Stimulated activated memory B cell treated with anti-CD40 and anti-IgM and Interleukin-4, amounts not matched to agents 10 μg/mL and 1 μg/mL and 100 μg/mL, for 72 hours (primary cell): ENCODE data around the gene DCANP1.

ENCODE experiments used
- ATAC-seq: fragments of 150-1000 bp; cut with Tn5 transposase; 2 replicates; pipeline ENCODE4 v1.10.0; 2021
- H3K27ac Mint-ChIP-seq: one replicate; pipeline ENCODE4 v1.8.0; 2022; ENCODE audit warnings: mild to moderate bottlenecking, mixed read lengths
- H3K27me3 Mint-ChIP-seq: one replicate; pipeline ENCODE4 v1.8.0; 2022; ENCODE audit warnings: mixed read lengths
- H3K36me3 Mint-ChIP-seq: one replicate; pipeline ENCODE4 v1.8.0; 2022; ENCODE audit warnings: mixed read lengths
- H3K4me1 Mint-ChIP-seq: one replicate; pipeline ENCODE4 v1.8.0; 2022; ENCODE audit warnings: mixed read lengths
- H3K4me3 Mint-ChIP-seq: one replicate; pipeline ENCODE4 v1.8.0; 2022; ENCODE audit warnings: mild to moderate bottlenecking, moderate library complexity, mixed read lengths
- H3K9me3 Mint-ChIP-seq: one replicate; pipeline ENCODE4 v1.8.0; 2022; ENCODE audit warnings: mixed read lengths

DCANP1 gene

GRCh38 chr5:135430135-135430437, 17.1 kb downstream of the DCANP1 start:
- peaks cover 67% of the 10 kb centered on the region for H3K27me3 Mint-ChIP-seq
- H3K36me3 Mint-ChIP-seq, result no peaks in the 10 kb centered on the region
- no peak overlapping the region for H3K27ac Mint-ChIP-seq
- no peak overlapping the region for H3K4me3 Mint-ChIP-seq
- H3K9me3 Mint-ChIP-seq, result peaks cover 11% of the 10 kb centered on the region
- H3K4me1 Mint-ChIP-seq, result no peaks in the 10 kb centered on the region
- ATAC-seq, result no peak

GRCh38 chr5:135429301-135430134, 17.6 kb downstream of the DCANP1 start:
- peaks cover 11% of the 10 kb centered on the region for H3K9me3 Mint-ChIP-seq
- H3K27me3 Mint-ChIP-seq, result peaks cover 67% of the 10 kb centered on the region
- H3K36me3 Mint-ChIP-seq, result no peaks in the 10 kb centered on the region
- H3K27ac Mint-ChIP-seq, result no peak overlapping the region
- H3K4me1 Mint-ChIP-seq, result no peaks in the 10 kb centered on the region
- no peak overlapping the region for H3K4me3 Mint-ChIP-seq
- ATAC-seq, result no peak

- ATAC-seq, result no peak
- Mint-ChIP-seq H3K27me3 (peaks cover 67% of the 10 kb centered on the region), H3K27ac (no peak overlapping the region), H3K9me3 (peaks cover 11% of the 10 kb centered on the region), H3K4me1 (no peaks in the 10 kb centered on the region), H3K4me3 (no peak overlapping the region), H3K36me3 (no peaks in the 10 kb centered on the region)
Observed at GRCh38 chr5:135428586-135428985, 18.6 kb downstream of the DCANP1 start.

GRCh38 chr5:135426102-135427082, 20.8 kb downstream of the DCANP1 start:
- no peaks in the 10 kb centered on the region for H3K4me1 Mint-ChIP-seq
- no peaks in the 10 kb centered on the region for H3K36me3 Mint-ChIP-seq
- no peak overlapping the region for H3K27ac Mint-ChIP-seq
- H3K9me3 Mint-ChIP-seq, result peaks cover 11% of the 10 kb centered on the region
- peak; percentile 70 for ATAC-seq
- no peak overlapping the region for H3K4me3 Mint-ChIP-seq
- peaks cover 78% of the 10 kb centered on the region for H3K27me3 Mint-ChIP-seq

DNA sequence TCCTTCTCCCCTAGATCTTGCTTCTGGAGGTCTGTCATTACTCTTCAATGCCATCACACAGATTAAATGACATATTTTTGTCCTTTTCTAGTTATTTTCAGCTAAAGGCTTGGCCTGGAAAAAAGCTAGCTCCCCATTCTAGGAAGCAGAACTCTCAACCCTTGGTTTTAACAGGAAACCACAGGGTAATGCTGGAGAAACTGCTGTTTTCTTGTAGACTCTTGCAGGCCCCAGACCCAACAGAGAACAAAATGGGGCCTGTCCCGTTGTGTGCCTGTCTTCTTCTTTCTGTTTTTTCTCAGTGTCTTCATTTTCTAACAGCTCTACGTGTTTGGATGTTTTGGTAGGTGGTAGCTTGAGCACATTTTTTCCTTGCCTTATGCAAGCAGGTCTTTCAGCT, 21.5 kb downstream of the DCANP1 start:
- Mint-ChIP-seq H3K36me3 (no peaks in the 10 kb centered on the region), H3K9me3 (peaks cover 8% of the 10 kb centered on the region), H3K4me1 (no peaks in the 10 kb centered on the region), H3K27ac (no peak overlapping the region), H3K4me3 (no peak overlapping the region), H3K27me3 (peaks cover 78% of the 10 kb centered on the region)
- no peak for ATAC-seq

DNA sequence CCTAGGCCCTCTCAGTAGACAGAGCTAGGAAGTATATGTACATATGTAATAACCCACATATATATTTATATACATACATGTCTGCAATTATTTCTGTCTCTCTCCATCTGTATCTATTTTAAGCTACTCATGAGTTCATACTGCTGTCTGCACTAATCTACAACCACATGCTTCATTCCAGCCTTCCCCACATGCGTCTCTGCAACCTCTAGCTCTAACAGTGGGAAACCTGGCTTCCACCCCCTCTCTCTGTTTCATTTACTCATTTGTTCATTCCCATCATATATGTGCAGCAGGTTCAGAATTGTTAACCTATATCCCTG, 23.3 kb downstream of the DCANP1 start:
- Mint-ChIP-seq H3K36me3 (peaks cover 9% of the 10 kb centered on the region), H3K9me3 (peaks cover 15% of the 10 kb centered on the region), H3K27me3 (peaks cover 81% of the 10 kb centered on the region), H3K4me3 (no peak overlapping the region), H3K27ac (no peak overlapping the region), H3K4me1 (no peaks in the 10 kb centered on the region)
- no peak for ATAC-seq

DNA sequence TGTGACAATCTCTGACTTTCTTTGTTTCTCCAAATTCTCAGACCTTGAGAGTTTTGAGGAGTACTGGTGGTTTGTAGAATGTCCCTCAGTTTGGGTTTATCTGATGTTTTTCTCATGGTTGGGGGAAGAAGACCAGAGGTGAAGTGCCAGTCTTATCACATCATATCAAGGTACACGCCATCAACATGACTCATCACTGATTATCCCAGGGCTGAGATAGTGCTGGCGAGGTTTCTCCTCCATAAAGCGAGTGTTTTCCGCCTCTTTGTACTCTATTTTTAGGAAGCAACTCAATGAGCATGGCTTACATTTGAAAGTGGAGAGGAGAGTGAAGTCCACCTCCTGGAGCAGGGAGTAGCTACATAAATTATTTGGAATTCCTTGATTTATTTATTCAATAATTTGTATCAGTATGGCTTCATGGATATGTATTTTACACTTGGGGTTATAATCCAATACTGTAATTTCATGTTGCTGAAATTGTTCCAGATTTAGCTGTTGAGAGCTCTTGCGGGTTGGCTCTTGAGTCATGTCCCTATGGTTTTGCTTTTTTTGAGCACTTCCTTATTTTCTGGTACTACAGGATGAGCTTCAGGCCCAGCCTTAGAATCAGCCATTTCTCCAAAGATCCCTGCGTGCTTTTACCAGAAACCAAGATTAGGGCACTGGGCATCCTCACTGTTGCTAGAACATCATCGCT, 23.9 kb downstream of the DCANP1 start:
- no peak for ATAC-seq
- Mint-ChIP-seq H3K4me1 (no peaks in the 10 kb centered on the region), H3K27me3 (peaks cover 81% of the 10 kb centered on the region), H3K36me3 (peaks cover 9% of the 10 kb centered on the region), H3K9me3 (peaks cover 14% of the 10 kb centered on the region), H3K27ac (no peak overlapping the region), H3K4me3 (no peak overlapping the region)

- Mint-ChIP-seq H3K27me3 (peaks cover 81% of the 10 kb centered on the region), H3K4me1 (no peaks in the 10 kb centered on the region), H3K4me3 (no peak overlapping the region), H3K9me3 (peaks cover 11% of the 10 kb centered on the region), H3K27ac (no peak overlapping the region), H3K36me3 (peaks cover 9% of the 10 kb centered on the region)
- ATAC-seq, result no peak
Observed at GRCh38 chr5:135422419-135422818, 24.7 kb downstream of the DCANP1 start.

DNA sequence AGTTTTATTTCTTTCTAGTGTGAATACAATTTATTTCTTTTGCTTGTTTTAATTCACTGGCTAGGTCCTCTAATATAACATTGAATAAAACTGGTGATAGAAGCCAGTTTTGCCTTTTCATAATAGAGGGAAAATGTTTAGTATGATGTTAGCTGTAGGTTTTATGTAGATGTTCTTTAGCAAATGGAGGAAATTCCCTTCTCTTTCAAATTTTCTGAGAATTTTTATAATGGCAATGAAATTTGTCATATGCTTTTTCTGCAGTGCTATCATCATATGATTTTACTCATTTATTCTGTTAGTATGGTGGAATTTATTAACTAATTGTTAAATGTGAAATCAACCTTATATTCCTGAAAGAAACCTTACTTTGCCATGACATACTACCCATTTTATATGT, 30.1 kb downstream of the DCANP1 start:
- Mint-ChIP-seq H3K27me3 (peaks cover 39% of the 10 kb centered on the region), H3K36me3 (peaks cover 9% of the 10 kb centered on the region), H3K4me1 (no peaks in the 10 kb centered on the region)

DNA sequence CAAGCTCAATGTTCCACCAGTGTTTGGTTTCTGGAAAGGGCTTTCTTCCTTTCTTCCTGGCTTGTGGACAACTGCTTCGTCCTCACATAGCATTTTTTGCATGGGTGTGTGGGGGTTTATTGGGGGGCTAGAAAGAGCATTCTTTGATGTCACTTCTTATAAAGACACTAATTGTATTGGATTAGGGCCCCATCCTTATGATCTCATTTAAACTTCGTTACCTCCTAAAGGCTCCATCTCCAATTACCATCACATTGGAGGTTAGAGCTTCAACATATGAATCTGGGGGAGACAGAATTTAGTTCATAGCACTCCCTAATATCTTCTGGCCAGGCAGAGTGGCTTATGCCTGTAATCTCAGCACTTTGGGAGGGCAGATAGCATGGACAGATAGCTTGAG, 42.1 kb downstream of the DCANP1 start:
- Mint-ChIP-seq H3K27ac (no peak overlapping the region), H3K4me1 (peaks cover 7% of the 10 kb centered on the region), H3K9me3 (no peaks in the 10 kb centered on the region), H3K4me3 (no peak overlapping the region), H3K27me3 (peaks cover 10% of the 10 kb centered on the region), H3K36me3 (no peaks in the 10 kb centered on the region)
- no peak for ATAC-seq

More for the DNA sequence above, 30.1 kb downstream of the DCANP1 start:
- Mint-ChIP-seq H3K9me3 (peaks cover 11% of the 10 kb centered on the region), H3K27ac (no peak overlapping the region), H3K4me3 (no peak overlapping the region)
- no peak for ATAC-seq

GRCh38 chr5:135402031-135402430, 45.1 kb downstream of the DCANP1 start:
- H3K9me3 Mint-ChIP-seq, result no peaks in the 10 kb centered on the region
- no peak overlapping the region for H3K4me3 Mint-ChIP-seq
- no peaks in the 10 kb centered on the region for H3K27me3 Mint-ChIP-seq
- H3K4me1 Mint-ChIP-seq, result peaks cover 29% of the 10 kb centered on the region
- no peak overlapping the region for H3K27ac Mint-ChIP-seq
- no peaks in the 10 kb centered on the region for H3K36me3 Mint-ChIP-seq
- no peak for ATAC-seq

GRCh38 chr5:135400866-135401265, 46.3 kb downstream of the DCANP1 start:
- H3K36me3 Mint-ChIP-seq, result peaks cover 4% of the 10 kb centered on the region
- H3K4me3 Mint-ChIP-seq, result peak overlapping the region; percentile 42
- no peaks in the 10 kb centered on the region for H3K27me3 Mint-ChIP-seq
- H3K27ac Mint-ChIP-seq, result no peak overlapping the region
- no peak for ATAC-seq
- H3K9me3 Mint-ChIP-seq, result no peaks in the 10 kb centered on the region
- peaks cover 40% of the 10 kb centered on the region for H3K4me1 Mint-ChIP-seq

DNA sequence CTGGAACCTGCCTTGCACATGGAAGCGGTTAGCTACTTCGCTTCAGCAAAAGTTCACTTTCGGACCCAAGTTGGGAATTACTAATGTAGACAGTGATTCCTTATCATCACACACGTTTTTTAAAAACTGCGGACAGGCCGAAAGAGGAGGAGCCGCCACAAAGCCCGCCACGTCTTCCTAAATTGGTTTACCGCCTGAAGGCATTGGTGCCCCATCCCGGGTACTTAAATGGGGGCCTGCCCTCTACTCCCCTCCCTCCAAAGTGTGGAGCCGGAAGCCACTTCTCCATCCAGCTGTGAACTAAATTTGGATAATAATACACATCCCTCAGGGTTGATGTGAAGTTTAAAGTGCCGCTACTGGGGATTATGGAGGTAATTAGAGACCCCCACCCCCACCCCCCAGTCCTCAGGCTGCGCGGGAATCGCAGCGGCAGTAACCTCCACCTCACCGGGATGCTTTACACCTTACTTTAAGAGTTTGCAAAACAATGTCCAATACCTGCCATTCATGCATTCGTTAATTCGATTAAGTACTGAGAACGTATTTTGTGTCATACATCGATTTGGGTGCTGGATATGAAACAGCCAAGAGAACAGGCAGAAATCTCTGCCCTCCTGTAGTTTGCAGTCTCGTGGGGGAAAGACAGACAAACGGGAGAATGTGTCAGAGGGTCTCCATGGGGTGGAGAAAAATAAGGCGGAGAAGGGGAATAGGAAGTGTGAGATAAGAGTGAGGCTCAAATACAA, 47.2 kb downstream of the DCANP1 start:
- Mint-ChIP-seq H3K36me3 (peaks cover 4% of the 10 kb centered on the region), H3K4me3 (peak overlapping the region; percentile 95), H3K27me3 (no peaks in the 10 kb centered on the region), H3K27ac (peak overlapping the region; percentile 95), H3K9me3 (no peaks in the 10 kb centered on the region), H3K4me1 (peaks cover 47% of the 10 kb centered on the region)
- no peak for ATAC-seq

DNA sequence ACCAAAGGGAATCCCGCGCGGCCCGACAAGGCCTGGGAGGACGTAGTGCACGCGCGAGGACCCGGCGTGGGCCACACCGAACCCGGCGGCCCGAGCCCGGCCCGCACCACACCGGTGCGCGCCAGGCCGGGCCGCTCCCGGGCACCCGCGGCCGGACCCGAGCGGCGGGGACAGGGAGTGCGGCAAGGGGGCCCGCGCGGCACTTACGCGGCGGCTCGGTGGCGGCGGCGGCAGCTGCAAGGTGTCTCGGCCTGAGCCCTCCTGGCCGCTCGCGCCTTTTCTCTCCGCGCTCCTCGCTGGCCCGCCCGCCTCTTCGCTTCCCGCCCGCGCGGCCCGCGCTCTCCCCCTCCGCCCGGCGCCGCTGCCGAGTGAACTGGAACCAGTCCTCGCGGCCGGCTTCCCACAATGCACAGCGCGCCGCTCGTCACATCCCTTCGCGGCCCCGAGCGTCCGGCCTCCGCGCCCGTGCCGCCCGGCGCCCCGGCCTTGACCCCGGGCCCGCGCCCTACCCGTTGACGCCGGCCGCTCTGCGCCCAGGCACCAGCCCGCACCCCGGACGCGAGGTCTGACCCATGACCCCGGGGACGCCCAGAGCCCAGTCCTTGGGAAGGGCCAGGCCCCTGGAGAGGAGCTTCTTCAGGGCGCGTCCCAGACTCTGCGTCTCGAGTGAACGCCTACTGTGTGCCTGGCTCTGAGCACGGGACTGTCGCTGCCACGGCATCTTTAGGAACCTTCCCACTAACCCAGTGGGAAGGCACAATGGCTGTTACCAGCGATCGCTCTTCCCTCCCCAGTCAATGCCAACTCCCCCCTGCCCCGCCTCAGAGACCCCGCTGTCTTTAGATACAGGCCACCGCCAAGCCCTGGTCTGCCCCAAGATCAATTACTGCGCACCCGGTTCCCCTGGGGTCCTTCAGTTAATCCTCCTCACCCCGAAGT, 48.0 kb downstream of the DCANP1 start, which contains the start of gene MACROH2A1:
Gene MACROH2A1 (minus strand): TSS at position 377 of the 939 bp plus-strand sequence. CDS start 10,138 bp downstream, outside the sequence.
- Mint-ChIP-seq H3K27ac (peak within 1 kb of the TSS; percentile 95), H3K4me1 (peaks cover 54% of the 10 kb centered on the region), H3K27me3 (no peaks in the 10 kb centered on the region), H3K9me3 (no peaks in the 10 kb centered on the region), H3K36me3 (peaks cover 4% of the 10 kb centered on the region), H3K4me3 (peak within 1 kb of the TSS; percentile 95)
- ATAC-seq, result peak; percentile 96
